ENCODE data around the gene C2orf69. TPM values are rescaled to one million over a fixed set of nuclear protein-coding genes. Genes with fewer than 3 reads are reported as not detected.

Gene C2orf69
- total RNA-seq, 3 donors from 2014 or later: 12.7 to 19.2 (median 13.8) TPM

- DNase-seq (ENCODE audit: low spot score in 2 of 2): no peak
- Histone ChIP-seq H3K4me1 (peaks cover 0 to 7% of the 10 kb centered on the region in 2 donors), H3K4me3 (no peak overlapping the region), H3K27ac (no peak overlapping the region), H3K27me3 (no peaks in the 10 kb centered on the region), H3K36me3 (no peaks in the 10 kb centered on the region), H3K9me3 (peaks cover 0 to 7% of the 10 kb centered on the region in 2 donors)
- intact Hi-C loops (cut with DNase I; ENCODE audit: low total_unique reads): no loop called here
- TF ChIP-seq POLR2A (IDR thresholded peaks at IDR 0.05) (no peak), CTCF (IDR thresholded peaks at IDR 0.05) (no peak), POLR2AphosphoS5 (IDR thresholded peaks at IDR 0.05) (no peak)
These were observed 3.4 kb downstream of the C2orf69 start for GRCh38 chr2:199914372-199914958.

GRCh38 chr2:199916980-199917379 lies 5.9 kb downstream of the C2orf69 start:
- peaks cover 0 to 7% of the 10 kb centered on the region in 2 donors for H3K4me1 ChIP-seq
- no peaks in the 10 kb centered on the region for H3K27me3 ChIP-seq
- H3K36me3 ChIP-seq: no peaks in the 10 kb centered on the region
- H3K27ac ChIP-seq: no peak overlapping the region
- no peak for DNase-seq (ENCODE audit: low spot score in 2 of 2)
- intact Hi-C loops (cut with DNase I; ENCODE audit: low total_unique reads): no loop called here
- H3K9me3 ChIP-seq: peaks cover 0 to 7% of the 10 kb centered on the region in 2 donors
- no peak overlapping the region for H3K4me3 ChIP-seq
- TF ChIP-seq POLR2A (IDR thresholded peaks at IDR 0.05) (no peak), CTCF (IDR thresholded peaks at IDR 0.05) (no peak), POLR2AphosphoS5 (IDR thresholded peaks at IDR 0.05) (no peak)

GRCh38 chr2:199922856-199923255 lies 11.8 kb downstream of the C2orf69 start:
- no peaks in the 10 kb centered on the region for H3K4me1 ChIP-seq
- no peaks in the 10 kb centered on the region for H3K36me3 ChIP-seq
- no peaks in the 10 kb centered on the region for H3K9me3 ChIP-seq
- intact Hi-C loops (cut with DNase I; ENCODE audit: low total_unique reads): no loop called here
- no peak overlapping the region for H3K27ac ChIP-seq
- no peak overlapping the region for H3K4me3 ChIP-seq
- no peaks in the 10 kb centered on the region for H3K27me3 ChIP-seq
- TF ChIP-seq POLR2AphosphoS5 (IDR thresholded peaks at IDR 0.05): no peak
- no peak for TF ChIP-seq CTCF (IDR thresholded peaks at IDR 0.05)
- TF ChIP-seq POLR2A (IDR thresholded peaks at IDR 0.05): no peak
- no peak for DNase-seq (ENCODE audit: low spot score in 2 of 2)

- Histone ChIP-seq H3K27ac (no peak overlapping the region), H3K4me3 (no peak overlapping the region), H3K4me1 (no peaks in the 10 kb centered on the region), H3K36me3 (no peaks in the 10 kb centered on the region), H3K27me3 (no peaks in the 10 kb centered on the region), H3K9me3 (no peaks in the 10 kb centered on the region)
- intact Hi-C loops (cut with DNase I; ENCODE audit: low total_unique reads): no loop called here
- TF ChIP-seq POLR2AphosphoS5 (IDR thresholded peaks at IDR 0.05) (no peak), POLR2A (IDR thresholded peaks at IDR 0.05) (no peak), CTCF (IDR thresholded peaks at IDR 0.05) (no peak)
- no peak for DNase-seq (ENCODE audit: low spot score in 2 of 2)
These were observed 12.8 kb downstream of the C2orf69 start for GRCh38 chr2:199923924-199924323.

GRCh38 chr2:199926806-199927205 lies 15.7 kb downstream of the C2orf69 start:
- no peaks in the 10 kb centered on the region for H3K4me1 ChIP-seq
- intact Hi-C loops (cut with DNase I; ENCODE audit: low total_unique reads): no loop called here
- H3K9me3 ChIP-seq: no peaks in the 10 kb centered on the region
- DNase-seq (ENCODE audit: low spot score in 2 of 2): no peak
- H3K27me3 ChIP-seq: no peaks in the 10 kb centered on the region
- H3K36me3 ChIP-seq: no peaks in the 10 kb centered on the region
- no peak overlapping the region for H3K4me3 ChIP-seq
- no peak overlapping the region for H3K27ac ChIP-seq
- TF ChIP-seq POLR2A (IDR thresholded peaks at IDR 0.05): no peak
- TF ChIP-seq POLR2AphosphoS5 (IDR thresholded peaks at IDR 0.05): no peak

Measured in breast epithelium (tissue), 4 donors.